Coronary artery (tissue), 2 donors: ENCODE results near the gene MYLK4.

Source experiments
- DNase-seq: peaks from one replicate; pipeline ENCODE4 v3.0.0-alpha.2; 2017; ENCODE audit warnings: low spot score
- H3K27ac ChIP-seq, 2 donors: fragments of 200-600 bp; sonication (generic); one replicate each; pipeline ENCODE4 v1.5.1; 2016 to 2019
- H3K4me3 ChIP-seq: fragments of 200-600 bp; sonication (generic); 2 replicates; pipeline ENCODE4 v1.5.1; 2016; ENCODE audit warnings: mild to moderate bottlenecking, moderate library complexity
- CTCF ChIP-seq: fragments of 200-600 bp; sonication (generic); IDR thresholded peaks from one replicate; pipeline ENCODE4 v1.5.1; 2019; ENCODE audit warnings: antibody characterized with exemption

Gene MYLK4

DNA sequence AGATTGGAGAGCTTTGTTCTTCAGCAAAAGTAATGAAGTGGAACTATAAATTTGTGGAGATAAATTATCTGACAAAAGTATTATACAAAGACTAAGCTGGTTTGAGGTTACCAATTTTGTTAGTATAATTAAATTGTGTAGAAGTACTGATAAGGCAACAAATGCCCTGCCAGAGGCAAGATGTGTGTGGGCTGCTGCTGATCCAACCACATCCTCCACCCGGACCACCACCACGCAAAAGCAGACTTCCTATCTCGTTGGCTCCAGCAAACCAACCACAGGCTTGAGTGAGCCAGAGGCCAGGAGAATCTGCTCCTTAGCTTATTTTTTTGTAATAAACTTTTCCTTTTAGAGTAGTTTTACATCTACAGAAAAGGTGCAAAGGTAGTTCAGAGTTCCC is 1.1 kb upstream of the MYLK4 start:
- TF ChIP-seq CTCF: no peak

GRCh38 chr6:2749969-2750600 is 637 bp downstream of the MYLK4 start:
- no peak overlapping the region for H3K27ac ChIP-seq
- peak overlapping the region; percentile 55 for H3K4me3 ChIP-seq
- peak; percentile 77 for TF ChIP-seq CTCF
- no peak for DNase-seq

More for the DNA sequence above, 1.1 kb upstream of the MYLK4 start:
- no peak for DNase-seq
- Histone ChIP-seq H3K4me3 (no peak overlapping the region), H3K27ac (no peak overlapping the region)

DNA sequence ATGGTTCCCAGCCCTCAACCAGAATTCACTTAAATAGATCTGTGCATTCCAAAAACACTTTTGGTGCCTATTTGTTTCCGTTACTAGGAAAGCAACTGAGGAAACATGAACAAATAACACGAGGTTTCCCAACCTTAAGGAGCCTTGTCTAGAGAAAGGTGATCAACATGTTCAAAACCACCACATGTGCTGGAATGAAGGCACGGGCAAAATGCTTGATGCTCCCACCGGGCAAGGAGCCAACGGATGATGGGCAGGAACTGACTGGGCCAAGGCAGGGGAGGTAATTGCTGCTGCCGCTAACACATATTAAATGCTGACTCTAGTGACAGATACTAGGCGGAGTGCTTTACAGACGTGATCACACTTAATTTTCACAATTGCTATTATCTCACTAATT is 2.5 kb downstream of the MYLK4 start:
- Histone ChIP-seq H3K4me3 (no peak overlapping the region), H3K27ac (no peak overlapping the region)
- no peak for DNase-seq
- no peak for TF ChIP-seq CTCF

- Histone ChIP-seq H3K4me3 (no peak overlapping the region), H3K27ac (no peak overlapping the region)
- no peak for TF ChIP-seq CTCF
- DNase-seq: no peak
These were observed 4.1 kb downstream of the MYLK4 start for GRCh38 chr6:2746557-2747061.

GRCh38 chr6:2745246-2745645 is 5.5 kb downstream of the MYLK4 start:
- no peak overlapping the region for H3K4me3 ChIP-seq
- no peak overlapping the region for H3K27ac ChIP-seq
- TF ChIP-seq CTCF: no peak
- DNase-seq: no peak

- no peak for TF ChIP-seq CTCF
- no peak for DNase-seq
- Histone ChIP-seq H3K4me3 (no peak overlapping the region), H3K27ac (no peak overlapping the region)
These were observed 5.9 kb downstream of the MYLK4 start for GRCh38 chr6:2744778-2745177.

DNA sequence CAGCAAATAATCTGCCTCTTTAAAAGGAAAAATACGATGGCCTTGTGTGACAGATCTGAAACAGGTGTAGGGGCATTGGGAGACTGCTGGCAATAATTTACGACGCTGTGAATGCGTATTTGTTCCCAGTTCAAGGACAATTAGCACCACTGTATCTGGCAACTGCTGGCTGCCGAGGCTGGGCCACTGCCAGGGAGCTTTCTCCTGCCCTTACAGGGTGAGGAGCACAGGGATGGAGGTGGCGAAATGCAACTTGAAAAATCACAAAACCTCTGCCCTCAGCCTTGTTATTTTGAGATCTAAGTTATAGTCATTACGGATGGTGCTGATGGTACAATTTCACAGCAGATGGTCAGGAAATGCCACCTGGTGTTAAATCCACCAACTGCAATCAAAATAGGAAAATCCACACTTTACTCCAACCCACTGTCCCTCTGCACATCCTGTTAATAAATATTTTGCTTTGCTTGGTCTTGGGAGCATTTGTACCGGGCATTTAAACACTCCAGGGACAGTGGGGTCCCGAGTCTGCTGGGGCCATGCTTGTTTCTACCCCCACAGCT is 6.4 kb downstream of the MYLK4 start:
- Histone ChIP-seq H3K4me3 (no peak overlapping the region), H3K27ac (no peak overlapping the region)
- DNase-seq: no peak
- no peak for TF ChIP-seq CTCF
